OCI-LY1 (cell line): ENCODE data around the gene PPEF2.
A peak's percentile ranks its signal among the peaks of the same experiment; 100 is the strongest.

ENCODE experiments used
- H2AFZ ChIP-seq: fragments of 200-600 bp; sonication (generic), shearing (Covaris generic); 2 replicates; pipeline ENCODE4 v1.6.0; 2014; ENCODE audit warnings: antibody characterized with exemption, mild to moderate bottlenecking, low read length
- H3F3A ChIP-seq: fragments of 200-600 bp; sonication (generic), shearing (Covaris generic); 2 replicates; pipeline ENCODE4 v1.6.0; 2014; ENCODE audit warnings: mild to moderate bottlenecking, antibody characterized with exemption, low read length, moderate library complexity; ENCODE audit not compliant: insufficient read depth
- H3K27ac ChIP-seq: fragments of 200-600 bp; sonication (generic); 2 replicates; pipeline ENCODE4 v1.5.1; 2014; ENCODE audit warnings: low read length, mixed run types, mild to moderate bottlenecking, low read depth; ENCODE audit not compliant: poor library complexity, severe bottlenecking
- H3K27me3 ChIP-seq: fragments of 200-600 bp; sonication (generic); 2 replicates; pipeline ENCODE4 v1.6.0; 2014; ENCODE audit warnings: antibody characterized with exemption, mild to moderate bottlenecking, low read length, moderate library complexity; ENCODE audit not compliant: insufficient read depth
- H3K36me3 ChIP-seq: fragments of 200-600 bp; sonication (generic); 2 replicates; pipeline ENCODE4 v1.6.1; 2014; ENCODE audit warnings: mild to moderate bottlenecking, antibody characterized with exemption, low read length, moderate library complexity, mixed read lengths; ENCODE audit not compliant: insufficient read depth
- H3K4me1 ChIP-seq: fragments of 200-600 bp; sonication (generic); 2 replicates; pipeline ENCODE4 v1.5.1; 2014; ENCODE audit warnings: mild to moderate bottlenecking, low read length, moderate library complexity; ENCODE audit not compliant: insufficient read depth, severe bottlenecking
- H3K4me2 ChIP-seq: fragments of 200-600 bp; sonication (generic), shearing (Covaris generic); 2 replicates; pipeline ENCODE4 v1.6.1; 2014; ENCODE audit warnings: low read length
- H3K4me3 ChIP-seq: fragments of 200-600 bp; sonication (generic); 2 replicates; pipeline ENCODE4 v1.5.1; 2014; ENCODE audit warnings: low read length, low read depth, mild to moderate bottlenecking, mixed read lengths; ENCODE audit not compliant: poor library complexity, severe bottlenecking
- H3K79me2 ChIP-seq: fragments of 200-600 bp; shearing (Covaris generic); 2 replicates; pipeline ENCODE4 v1.6.1; 2016; ENCODE audit warnings: mixed run types, low read length, mixed read lengths; ENCODE audit not compliant: insufficient read depth
- H3K9ac ChIP-seq: fragments of 200-600 bp; sonication (generic), shearing (Covaris generic); 2 replicates; pipeline ENCODE4 v1.6.1; 2014; ENCODE audit warnings: mild to moderate bottlenecking, low read length, mixed read lengths
- H3K9me2 ChIP-seq: fragments of 200-600 bp; sonication (generic), shearing (Covaris generic); 2 replicates; pipeline ENCODE4 v1.6.1; 2014; ENCODE audit warnings: low read depth, mild to moderate bottlenecking, low read length, mixed read lengths
- H3K9me3 ChIP-seq: fragments of 200-600 bp; shearing (Covaris generic); 2 replicates; pipeline ENCODE4 v1.6.1; 2014; ENCODE audit warnings: low read length, mixed read lengths
- H4K20me1 ChIP-seq: fragments of 200-600 bp; sonication (generic), shearing (Covaris generic); 2 replicates; pipeline ENCODE4 v1.6.0; 2016; ENCODE audit warnings: mild to moderate bottlenecking, low read length; ENCODE audit not compliant: insufficient read depth
- CTCF ChIP-seq: fragments of 200-600 bp; sonication (generic), shearing (Covaris generic); IDR thresholded peaks from 2 replicates; pipeline ENCODE4 v1.5.1; 2017; ENCODE audit warnings: mild to moderate bottlenecking, antibody characterized with exemption, low read length, moderate library complexity, mixed read lengths
- EZH2 ChIP-seq: fragments of 200-600 bp; sonication (generic), shearing (Covaris generic); IDR thresholded peaks from 2 replicates; pipeline ENCODE4 v1.8.0; 2017; ENCODE audit warnings: borderline replicate concordance, mixed run types, mild to moderate bottlenecking, antibody characterized with exemption, low read length, moderate library complexity, mixed read lengths

Gene PPEF2

GRCh38 chr4:75844151-75844662, 58.0 kb downstream of the PPEF2 start:
- no peaks in the 10 kb centered on the region for H3K27me3 ChIP-seq
- no peak overlapping the region for H2AFZ ChIP-seq
- H4K20me1 ChIP-seq: no peaks in the 10 kb centered on the region
- H3K4me3 ChIP-seq: no peak overlapping the region
- H3K4me1 ChIP-seq: peaks cover 23% of the 10 kb centered on the region
- H3K79me2 ChIP-seq: no peaks in the 10 kb centered on the region
- TF ChIP-seq EZH2 (no peak), CTCF (no peak)
- H3K9me2 ChIP-seq: no peaks in the 10 kb centered on the region
- no peak overlapping the region for H3K9ac ChIP-seq
- no peak overlapping the region for H3K4me2 ChIP-seq
- H3K9me3 ChIP-seq: no peaks in the 10 kb centered on the region
- no peaks in the 10 kb centered on the region for H3K36me3 ChIP-seq
- H3K27ac ChIP-seq: no peak overlapping the region
- H3F3A ChIP-seq: no peaks in the 10 kb centered on the region

GRCh38 chr4:75843596-75843995, 58.7 kb downstream of the PPEF2 start:
- no peaks in the 10 kb centered on the region for H3K9me3 ChIP-seq
- H3K4me1 ChIP-seq: peaks cover 23% of the 10 kb centered on the region
- H3K4me2 ChIP-seq: no peak overlapping the region
- no peaks in the 10 kb centered on the region for H4K20me1 ChIP-seq
- H3K27ac ChIP-seq: no peak overlapping the region
- H3F3A ChIP-seq: no peaks in the 10 kb centered on the region
- no peak for TF ChIP-seq EZH2
- TF ChIP-seq CTCF: no peak
- no peak overlapping the region for H2AFZ ChIP-seq
- no peak overlapping the region for H3K9ac ChIP-seq
- H3K79me2 ChIP-seq: no peaks in the 10 kb centered on the region
- no peaks in the 10 kb centered on the region for H3K36me3 ChIP-seq
- no peak overlapping the region for H3K4me3 ChIP-seq
- no peaks in the 10 kb centered on the region for H3K27me3 ChIP-seq
- H3K9me2 ChIP-seq: no peaks in the 10 kb centered on the region

- TF ChIP-seq EZH2 (no peak), CTCF (no peak)
- H3K9me2 ChIP-seq: no peaks in the 10 kb centered on the region
- peak overlapping the region; percentile 95 for H2AFZ ChIP-seq
- no peaks in the 10 kb centered on the region for H3F3A ChIP-seq
- H3K9me3 ChIP-seq: no peaks in the 10 kb centered on the region
- H3K27ac ChIP-seq: peak overlapping the region; percentile 66
- H3K4me3 ChIP-seq: peak overlapping the region; percentile 7
- H3K4me1 ChIP-seq: peaks cover 23% of the 10 kb centered on the region
- H3K9ac ChIP-seq: peak overlapping the region; percentile 0; the same call in 1 of the 2 replicates
- no peaks in the 10 kb centered on the region for H3K27me3 ChIP-seq
- H3K4me2 ChIP-seq: peak overlapping the region; percentile 35; the same call in 1 of the 2 replicates
- no peaks in the 10 kb centered on the region for H3K36me3 ChIP-seq
- H4K20me1 ChIP-seq: no peaks in the 10 kb centered on the region
- no peaks in the 10 kb centered on the region for H3K79me2 ChIP-seq
Measured at GRCh38 chr4:75841641-75842520, 60.4 kb downstream of the PPEF2 start.
